ENCODE data around the gene RXRA.

RXRA gene

DNA sequence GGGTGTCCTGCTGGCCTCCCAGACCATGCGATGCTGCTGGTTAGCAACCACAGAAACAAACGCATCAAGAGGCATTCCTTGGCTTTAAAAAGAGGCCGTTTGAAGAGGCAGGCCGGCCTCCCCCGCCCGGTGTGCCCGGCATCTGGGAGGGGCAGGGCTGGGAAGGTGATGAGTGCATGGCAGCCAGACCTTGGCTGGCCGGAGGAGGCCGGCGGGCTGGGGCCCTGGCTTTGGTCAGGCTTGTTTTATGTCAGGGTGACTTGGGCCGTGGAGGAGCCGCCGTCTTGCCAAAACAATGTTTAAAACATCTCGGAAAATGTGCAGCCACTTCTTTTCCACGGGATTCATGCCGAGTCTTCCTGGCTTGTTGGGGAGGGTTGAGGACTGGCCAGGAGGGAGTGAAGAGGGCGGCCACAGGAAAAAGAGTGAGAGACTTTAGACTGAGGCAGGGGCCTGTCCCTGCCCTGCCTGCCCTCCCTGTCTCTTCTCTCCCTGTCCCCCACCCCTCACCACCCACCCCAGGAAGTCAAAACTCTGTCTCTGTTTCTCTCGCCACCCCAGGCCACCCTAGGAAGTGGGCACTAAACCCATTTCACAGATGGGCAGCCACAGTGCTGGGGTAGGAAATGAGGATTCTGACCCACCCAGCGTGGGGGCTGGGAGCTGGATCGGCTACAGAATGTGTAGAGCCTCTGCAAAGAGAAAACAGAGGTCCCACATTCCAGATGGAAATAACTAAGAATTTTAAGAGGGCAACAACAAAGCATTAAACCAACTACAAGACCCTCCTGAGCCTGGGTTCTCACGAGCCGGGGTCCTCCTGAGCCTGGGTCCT is 143.0 kb downstream of the RXRA start:
- DNase-seq (ENCODE audit: low read depth, low spot score): no peak

DNA sequence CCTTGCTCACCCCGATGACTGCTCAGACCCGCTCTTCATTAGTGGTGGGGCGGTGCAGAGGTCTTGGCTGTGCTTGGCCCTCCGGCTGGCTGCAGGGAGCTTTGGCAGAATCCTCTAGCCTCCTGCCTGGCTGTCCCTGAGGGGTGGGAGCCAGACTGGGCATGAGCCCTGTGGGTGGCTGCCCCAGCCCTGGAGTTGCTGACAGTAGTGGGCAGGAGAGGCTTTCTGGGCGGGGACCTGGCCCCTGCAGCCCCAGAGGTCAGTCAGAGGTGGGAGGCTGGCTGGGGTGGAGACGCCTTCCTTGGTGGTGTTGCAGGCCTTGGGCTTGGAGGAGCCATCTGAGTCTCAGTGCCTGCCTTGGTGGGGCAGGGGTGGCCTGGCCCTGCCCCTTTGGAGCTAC is 146.0 kb downstream of the RXRA start:
- no peak for DNase-seq (ENCODE audit: low read depth, low spot score)

GRCh38 chr9:134473141-134474054 is 147.1 kb downstream of the RXRA start:
- no peak for DNase-seq (ENCODE audit: low read depth, low spot score)

DNA sequence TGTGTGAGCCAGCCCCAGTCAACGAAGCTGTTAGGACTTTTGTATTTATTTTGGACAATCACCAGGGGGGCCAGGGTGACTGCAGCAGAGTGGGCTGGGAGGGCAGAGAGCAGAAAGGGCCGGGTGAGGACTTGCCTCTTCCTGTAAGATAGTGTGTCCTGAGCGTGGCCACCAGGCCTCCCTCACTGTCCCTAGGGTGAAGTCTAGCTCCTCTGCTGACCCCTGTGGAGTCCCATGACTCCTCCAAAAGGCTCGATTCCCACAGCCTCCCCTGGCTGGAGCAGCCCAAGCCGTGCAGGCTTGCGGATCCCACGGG is 147.8 kb downstream of the RXRA start:
- no peak for DNase-seq (ENCODE audit: low read depth, low spot score)

DNA sequence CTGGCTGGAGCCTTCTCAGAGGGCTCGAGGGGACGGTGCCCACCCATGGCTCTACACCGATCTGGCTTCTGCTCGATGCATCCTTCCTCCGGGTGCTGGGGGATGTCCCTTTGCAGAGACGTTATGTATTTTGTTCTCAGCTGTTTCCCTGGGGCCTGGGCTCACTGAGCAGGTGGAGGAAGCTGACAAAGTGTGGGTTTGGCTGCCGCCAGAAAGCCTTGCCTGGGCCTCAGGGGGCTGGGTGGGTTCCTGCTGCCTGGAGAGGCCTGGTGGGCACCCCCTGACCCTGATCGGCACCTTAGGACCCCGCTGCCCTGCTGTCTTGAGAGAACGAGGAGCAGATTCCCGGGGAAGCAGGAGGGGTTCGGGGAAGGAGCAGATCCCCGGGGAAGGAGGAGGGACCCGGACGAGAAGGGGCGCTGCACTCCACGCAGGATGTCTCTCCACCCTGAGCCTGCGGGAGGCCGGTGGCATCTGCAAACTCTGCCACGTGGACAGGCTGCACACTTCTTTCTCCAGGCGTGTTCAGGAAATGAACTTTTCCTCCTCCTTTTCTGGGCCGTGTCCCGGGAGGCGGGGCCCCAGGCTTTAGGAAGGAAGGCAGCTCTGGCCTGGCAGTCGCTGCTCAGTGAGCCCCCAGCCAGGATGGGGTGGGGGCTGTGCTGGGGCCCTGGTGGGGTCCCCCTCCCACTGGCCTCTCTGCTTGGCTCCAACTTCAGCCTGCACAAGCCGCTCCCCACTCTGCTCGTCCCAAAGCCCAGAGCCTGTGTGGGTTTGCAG is 148.9 kb downstream of the RXRA start:
- no peak for DNase-seq (ENCODE audit: low read depth, low spot score)

DNA sequence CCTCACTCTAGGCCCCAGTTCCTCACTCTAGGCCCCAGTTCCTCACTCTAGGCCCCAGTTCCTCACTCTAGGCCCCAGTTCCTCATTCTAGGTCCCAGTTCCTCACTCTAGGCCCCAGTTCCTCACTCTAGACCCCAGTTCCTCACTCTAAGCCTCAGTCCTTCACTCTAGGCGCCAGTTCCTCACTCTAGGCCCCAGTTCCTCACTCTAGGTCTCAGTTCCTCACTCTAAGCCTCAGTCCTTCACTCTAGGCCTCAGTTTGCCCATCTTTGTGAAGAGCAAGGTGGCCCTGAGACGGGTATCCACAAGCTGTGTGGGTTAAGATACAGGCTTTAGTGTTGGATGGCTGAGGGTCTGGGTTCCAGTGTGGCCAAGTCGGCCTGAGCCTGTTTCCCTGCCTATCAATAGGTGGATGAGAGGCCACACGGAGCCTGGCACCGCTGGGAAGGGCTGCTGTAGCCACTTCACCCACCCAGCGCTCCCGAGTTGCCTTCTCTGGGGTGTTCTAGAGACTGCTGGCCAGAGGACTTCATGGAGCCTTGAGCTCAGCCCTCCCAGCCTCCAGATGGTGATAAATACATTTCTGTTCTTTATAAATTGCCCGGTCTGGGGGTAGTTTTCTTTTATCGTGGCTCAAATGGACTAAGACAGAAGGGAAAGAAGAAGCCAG is 150.2 kb downstream of the RXRA start:
- no peak for DNase-seq (ENCODE audit: low read depth, low spot score)

DNA sequence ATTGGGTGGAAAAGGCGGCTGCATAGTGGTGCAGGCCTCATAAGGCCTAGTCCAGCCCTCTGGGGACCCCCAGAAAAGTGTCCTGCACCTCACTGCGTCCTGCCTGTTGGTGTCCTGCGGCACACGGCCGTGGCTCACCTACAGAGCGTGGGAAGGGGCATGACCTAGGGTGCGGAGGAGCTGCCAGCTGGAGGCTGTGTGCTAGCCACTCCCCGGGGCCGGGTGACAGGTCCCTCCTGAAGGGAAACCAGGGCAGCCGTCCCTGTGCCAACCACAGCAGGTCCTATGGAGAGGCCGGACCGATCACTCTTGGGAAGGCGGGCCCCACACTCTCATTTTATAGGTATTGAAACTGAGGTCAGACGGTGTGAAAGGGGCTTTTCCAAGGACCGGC is 150.7 kb downstream of the RXRA start:
- no peak for DNase-seq (ENCODE audit: low read depth, low spot score)

DNA sequence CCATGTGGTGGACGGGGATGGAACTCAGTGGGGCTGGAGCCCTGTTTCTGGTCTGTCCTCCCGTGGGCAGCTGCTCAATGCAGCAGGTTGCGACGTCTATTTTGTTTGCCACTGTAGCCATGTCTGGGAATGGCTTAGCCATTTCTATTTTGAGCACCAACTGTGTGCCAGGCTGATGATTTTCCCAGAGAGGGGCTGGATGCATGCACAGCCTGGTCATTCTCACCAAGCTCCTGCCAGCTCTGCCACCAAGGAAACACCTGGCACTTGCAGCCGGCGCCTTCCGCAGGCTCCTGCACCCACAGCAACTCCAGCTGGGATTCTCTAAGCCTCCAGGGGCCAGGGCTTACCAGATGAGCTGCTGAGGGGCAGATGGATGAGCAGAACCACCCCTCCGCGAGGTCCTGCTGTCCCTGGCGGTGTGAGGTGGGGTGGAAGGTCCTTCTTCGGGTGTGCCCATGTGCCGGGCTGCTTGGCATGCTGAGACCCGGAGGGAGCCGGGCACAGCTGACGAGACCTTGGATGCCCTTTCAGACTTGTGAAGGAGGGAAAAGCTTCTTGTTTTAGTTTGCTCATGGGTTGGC is 151.2 kb downstream of the RXRA start:
- no peak for DNase-seq (ENCODE audit: low read depth, low spot score)

DNA sequence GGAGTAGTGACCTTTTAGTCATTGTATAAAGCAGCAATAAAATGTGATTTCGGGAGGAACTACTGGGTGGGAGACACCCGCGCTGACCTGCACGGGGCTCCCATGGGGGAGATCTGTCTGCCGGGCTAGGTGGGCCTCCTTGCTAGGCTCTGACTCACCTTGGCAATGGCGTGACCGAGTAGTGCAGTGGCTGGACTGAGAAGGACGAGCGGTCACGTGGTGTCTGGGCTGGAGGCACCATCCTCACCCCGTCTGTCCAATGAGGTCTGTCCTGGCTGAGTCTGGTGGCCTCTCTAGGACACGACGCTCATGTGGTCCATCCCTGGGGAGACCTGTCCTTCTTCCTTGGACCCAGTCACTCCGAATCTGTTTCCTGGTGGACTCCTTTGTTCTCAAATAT is 151.7 kb downstream of the RXRA start:
- no peak for DNase-seq (ENCODE audit: low read depth, low spot score)

GRCh38 chr9:134481762-134482161 is 155.5 kb downstream of the RXRA start:
- DNase-seq (ENCODE audit: low read depth, low spot score): no peak

- no peak for DNase-seq (ENCODE audit: low read depth, low spot score)
Observed at GRCh38 chr9:134482226-134482625, 156.0 kb downstream of the RXRA start.

DNA sequence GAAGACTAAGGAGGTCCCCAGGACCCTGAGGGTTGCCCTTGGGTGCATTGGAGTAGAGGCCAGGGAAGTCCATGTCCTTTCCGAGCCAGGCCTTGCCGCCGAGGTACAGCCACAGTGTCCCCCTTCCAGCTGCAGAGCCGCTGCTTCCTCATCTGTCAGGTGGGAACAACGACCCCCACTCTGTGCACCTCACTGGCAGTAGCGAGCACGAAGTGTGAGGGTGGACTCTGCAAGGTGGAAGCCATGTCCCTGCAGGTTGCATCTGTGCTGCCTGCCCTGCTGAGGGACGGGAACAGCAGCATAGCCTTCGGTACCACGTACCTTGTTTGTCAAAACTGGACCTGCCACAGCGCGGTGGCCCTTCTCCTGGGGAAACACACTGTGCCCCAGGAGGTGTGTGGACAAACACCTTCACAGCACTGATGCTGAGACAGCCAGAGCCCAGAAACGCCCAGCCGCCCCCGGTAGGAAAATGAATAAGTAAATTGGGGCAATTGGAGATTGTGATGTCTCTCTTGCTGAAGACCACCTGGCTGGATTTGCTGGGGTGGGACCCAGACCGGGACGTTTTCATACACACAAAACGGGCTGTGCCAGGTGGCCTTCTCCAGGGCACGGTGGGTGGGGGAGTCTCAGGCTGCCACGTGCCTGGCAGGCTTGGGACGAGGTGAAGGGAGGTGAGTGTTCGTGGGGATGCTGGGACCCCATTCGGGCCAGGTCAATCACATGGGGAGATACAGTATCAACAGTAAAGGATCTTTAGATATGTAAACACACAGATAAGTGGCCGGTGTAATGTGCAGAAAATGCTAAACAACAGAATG is 157.3 kb downstream of the RXRA start:
- no peak for DNase-seq (ENCODE audit: low read depth, low spot score)

- DNase-seq (ENCODE audit: low read depth, low spot score): no peak
Observed at GRCh38 chr9:134484479-134484878, 158.2 kb downstream of the RXRA start.

DNA sequence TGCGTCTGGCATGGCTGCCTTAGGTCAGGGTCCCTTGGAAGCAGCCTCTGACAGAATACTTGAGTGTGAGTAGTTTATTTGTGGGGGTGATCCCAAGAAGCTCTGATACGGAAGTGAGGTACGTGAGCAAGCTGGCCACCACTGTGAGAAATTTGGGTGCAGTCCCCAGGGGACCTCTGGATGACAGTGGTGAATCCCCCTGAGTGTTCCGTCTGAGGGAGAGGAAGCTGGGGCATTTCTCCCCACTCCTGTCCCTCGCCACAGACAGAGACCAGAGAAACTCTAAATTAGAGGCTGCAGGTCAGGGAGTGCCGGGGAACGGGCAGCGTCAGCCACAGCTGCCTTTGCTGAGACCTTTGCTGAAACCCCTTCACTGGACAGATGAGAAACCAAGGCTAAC is 159.4 kb downstream of the RXRA start:
- DNase-seq (ENCODE audit: low read depth, low spot score): no peak

DNA sequence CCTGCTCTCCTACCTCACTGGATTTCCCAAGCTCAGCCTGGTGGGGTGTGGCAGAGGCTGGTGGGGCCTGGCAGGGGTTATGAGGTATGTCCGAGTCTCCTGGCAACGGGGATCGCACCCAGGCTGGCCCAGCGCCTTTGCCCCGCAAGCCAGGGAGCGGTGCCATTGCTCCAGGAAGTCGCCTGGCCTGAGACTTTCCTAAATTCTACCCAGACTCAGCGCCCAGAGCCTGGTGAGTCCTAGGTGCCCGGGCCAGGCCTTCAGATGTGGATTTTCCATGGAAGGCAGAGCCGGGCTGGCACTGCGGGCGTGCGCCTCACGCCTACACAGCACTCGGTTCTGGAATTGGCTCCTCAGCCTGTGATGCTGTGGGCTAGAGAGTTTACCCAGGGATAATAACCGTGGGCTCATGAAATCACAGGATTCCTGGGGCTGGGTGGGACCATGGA is 159.9 kb downstream of the RXRA start:
- no peak for DNase-seq (ENCODE audit: low read depth, low spot score)

DNA sequence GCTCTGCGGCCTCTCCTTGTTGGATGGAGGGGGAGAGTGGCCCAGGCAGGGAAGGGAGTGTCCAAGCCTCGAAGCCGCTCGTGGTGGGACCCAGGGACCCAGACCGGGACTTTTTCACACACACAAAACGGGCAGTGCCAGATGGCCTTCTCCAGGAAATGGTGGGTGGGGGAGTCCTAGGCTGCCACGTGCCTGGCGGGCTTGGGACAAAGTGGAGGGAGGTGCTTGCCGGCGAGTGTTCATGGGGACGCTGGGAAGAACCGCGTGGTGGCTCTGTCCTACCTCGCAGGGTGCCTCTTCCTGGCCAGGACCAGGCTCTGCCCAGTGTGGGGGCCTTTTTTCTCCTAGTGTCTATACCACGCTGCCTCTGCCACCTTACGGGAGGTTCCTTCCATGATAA is 160.3 kb downstream of the RXRA start:
- no peak for DNase-seq (ENCODE audit: low read depth, low spot score)

Measured in activated CD4-positive, CD25-positive, alpha-beta regulatory T cell treated with anti-CD3 and anti-CD28 coated beads, Interleukin-2, amount 50 U/mL, for 16 hours (primary cell).